Activated CD4-positive, alpha-beta T cell treated with anti-CD3 and anti-CD28 coated beads for 4 hours (primary cell): Measurements from ENCODE around the gene CDK5RAP2.
"Not testable (repeated sequence)": the region's sequence is repeated elsewhere in the genome, so short reads cannot be mapped to it uniquely, and the experiment has no call there.

Experiments
- DNase-seq, 2 donors: peaks; one replicate each; pipeline ENCODE4 v3.0.0-alpha.2; 2020

Gene CDK5RAP2

DNA sequence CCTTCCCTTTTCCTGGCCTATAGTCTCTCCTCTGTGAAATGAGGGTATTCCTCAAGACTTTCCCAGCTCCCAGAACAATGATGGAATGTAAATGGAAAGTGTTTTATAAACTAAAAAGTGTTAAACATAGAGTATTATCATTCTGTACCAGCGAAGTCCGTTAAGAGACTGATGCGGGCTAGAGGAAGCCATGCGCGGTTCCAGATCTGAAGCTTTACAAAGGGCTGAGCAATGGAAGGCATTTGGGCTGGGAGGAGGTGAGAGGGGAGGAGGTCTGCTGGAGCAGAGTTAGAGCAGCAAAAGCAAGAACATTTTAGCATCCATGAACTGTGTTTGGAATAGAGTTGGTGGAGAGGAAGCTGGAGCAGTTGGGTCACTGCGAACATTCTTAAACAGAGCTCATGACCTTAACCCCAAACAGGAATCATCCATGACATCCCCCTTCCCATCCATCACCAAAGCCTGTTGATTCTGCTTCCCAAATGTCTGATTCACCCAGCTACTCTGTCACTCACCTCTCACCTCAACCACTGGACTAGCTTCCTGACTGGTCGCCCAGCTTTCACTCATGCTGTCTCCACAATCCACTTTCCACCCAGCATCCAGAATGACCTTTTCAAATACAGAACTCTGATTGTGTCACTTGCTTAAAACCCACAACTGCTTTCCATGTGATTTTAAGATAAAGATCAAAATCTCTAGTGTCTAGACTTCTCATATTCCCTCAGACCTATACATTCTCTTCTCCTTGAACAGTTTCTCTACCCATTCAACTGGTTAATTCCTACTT, 37.1 kb downstream of the CDK5RAP2 start:
- DNase-seq = no peak

DNA sequence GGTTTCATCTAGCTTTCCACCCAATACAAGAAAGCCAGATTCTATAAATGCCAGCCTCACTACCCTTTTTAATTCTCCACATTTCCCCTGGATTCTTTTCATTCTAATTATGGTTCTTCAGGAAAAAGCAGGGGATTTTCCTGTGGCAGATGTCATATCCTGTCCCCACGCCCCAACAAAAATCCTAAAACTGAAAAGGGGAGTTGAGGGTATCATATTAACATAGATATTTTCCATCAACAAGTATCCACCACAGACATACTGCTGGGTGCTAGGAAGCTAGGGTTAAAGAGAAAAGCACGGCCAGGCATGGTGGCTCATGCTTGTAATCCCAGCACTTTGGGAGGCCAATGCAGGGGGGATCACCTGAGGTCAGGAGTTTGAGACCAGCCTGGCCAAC, 38.0 kb downstream of the CDK5RAP2 start:
- DNase-seq = no peak

DNA sequence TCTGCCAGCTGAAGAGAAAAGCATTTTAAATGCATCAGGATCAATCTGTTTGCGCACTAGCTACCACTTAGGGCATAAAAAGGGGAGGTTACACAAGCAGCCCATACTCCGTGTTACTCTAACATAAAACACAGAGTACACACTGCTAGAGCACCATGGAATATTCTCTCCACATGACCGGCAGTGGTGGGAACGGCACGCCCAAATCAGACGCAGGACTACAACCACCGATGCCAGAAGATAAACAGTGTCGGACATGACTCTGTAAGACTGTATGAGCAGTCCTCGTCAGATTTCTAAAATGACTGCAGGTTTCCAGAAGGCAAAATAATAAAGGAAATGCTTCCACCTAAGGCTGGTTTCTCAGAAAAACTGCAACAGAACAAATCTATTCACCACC, 40.0 kb downstream of the CDK5RAP2 start:
- no peak for DNase-seq

DNA sequence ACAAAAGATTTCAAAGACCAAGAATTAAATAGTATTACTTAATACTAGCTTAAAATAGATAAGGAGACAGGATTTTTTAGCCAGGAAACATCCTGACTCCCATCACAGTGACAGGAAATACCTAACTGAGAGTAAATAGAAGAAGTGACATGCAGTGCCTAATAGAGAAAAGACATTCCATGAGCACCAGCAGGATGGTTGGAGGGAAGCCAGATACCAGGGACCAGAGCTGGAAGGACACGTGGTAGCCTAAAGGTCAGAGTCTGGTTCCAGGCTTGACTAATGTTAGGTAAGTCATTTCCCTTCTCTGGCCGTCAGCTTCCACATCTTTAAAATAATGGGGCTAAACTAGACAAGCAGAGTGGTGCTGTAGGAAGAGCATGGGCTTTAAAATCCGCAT, 41.6 kb downstream of the CDK5RAP2 start:
- DNase-seq = no peak

DNA sequence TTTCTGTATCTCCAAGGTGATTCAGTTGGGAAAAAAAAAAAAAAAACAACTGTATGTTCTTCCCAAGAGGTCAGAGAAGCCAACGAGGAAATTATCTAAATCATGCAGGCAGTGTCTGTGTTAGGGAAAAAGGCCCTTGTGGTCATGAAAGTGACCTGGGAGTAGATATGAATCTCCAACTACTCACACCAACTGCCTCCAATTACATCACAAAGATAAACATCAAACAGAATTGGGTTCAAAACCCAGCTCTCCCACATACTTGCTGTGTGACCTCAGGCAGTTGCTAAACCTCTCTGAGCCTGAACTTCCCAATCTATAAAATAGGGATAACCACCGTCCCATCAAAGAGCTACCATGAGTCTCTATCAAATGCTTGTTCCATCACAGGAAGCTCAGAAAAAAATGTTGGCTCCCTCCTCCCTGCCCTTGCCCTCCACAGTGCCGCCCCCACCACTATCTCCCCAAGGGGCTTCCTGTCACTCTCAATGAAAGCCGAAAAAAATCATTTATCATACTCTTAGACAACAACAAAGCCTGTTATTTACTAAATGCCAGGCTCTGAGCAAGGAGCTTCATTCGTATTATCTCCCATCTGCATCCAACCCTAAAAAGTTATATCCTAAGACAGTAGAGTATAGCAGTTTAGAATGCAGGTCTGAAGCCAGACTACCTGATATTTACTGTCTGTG, 42.9 kb downstream of the CDK5RAP2 start:
- DNase-seq = no peak

DNA sequence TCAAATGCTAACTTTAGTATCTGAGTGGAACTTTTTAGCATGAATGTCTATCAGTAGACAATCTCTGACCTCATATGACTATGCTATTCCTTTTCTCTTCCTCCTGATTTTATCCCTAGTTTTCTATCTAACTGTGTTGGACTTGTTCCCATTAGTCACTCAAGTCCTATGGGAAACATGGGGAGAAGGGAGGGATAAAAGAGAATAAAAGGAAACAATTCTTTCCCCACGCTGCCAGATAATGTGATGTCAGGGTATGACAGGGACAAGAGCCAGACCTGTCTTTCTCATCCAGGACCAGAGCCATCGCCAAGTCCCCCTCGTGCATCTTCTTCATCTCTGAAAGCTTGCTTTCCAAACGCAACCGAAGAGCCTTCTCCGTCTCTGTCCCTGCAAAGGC, 43.9 kb downstream of the CDK5RAP2 start:
- no peak for DNase-seq

DNA sequence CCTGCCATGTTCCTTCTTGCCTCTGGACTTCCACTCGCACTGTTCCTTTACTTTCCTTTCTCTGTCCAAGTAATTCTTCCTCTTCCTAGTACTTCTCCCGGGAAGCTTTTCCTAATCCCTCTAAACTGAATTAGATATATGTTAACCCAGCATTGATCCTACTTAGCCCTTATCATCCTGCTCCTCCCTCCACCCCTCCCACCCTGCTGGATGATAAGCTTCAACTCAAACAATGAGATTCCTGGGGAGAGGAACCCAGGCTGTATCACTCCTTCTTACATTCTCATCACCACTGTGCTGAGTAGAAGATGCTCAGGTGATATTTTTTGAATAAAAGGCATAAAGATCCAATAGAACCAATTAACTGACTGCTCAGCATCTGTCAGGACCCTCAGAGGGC, 45.7 kb downstream of the CDK5RAP2 start:
- no peak for DNase-seq

DNA sequence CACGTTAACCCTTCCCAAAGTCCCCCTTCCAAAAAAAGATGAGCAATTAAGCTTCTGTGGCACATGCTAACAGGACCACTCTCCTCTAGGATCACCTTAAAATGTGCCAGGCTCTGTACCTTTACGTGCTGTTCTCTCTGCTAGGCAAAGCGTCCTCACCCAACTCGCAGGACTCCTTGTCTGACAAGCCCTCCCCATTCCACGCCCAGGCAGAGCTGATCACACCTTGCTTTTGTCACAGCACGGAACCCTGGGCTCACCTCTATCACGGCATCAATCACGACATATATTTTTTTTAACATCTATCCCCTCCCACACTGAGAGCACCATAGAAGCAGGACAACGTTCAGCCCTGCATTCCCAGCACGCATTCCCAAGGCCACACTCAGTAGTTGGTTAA, 47.1 kb downstream of the CDK5RAP2 start:
- no peak for DNase-seq

DNA sequence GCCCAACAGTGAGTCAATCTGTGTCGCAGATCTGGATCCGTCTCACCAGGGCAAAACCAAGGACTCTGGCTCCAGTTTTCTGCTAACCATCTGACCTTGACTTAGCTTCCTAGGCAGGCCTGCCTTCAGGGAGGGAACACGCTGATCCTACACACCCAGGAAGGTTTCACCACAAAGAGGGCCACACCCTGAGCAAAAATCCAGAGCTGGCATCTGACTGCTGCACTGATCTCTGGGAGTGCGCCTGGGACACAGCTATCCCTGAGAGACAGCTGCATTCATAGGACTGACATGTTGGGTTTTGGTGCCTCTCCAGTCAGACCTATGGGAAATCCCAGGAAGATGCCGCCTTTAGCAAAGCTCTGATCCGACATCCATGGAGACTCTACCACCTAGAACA, 47.5 kb downstream of the CDK5RAP2 start:
- no peak for DNase-seq

DNA sequence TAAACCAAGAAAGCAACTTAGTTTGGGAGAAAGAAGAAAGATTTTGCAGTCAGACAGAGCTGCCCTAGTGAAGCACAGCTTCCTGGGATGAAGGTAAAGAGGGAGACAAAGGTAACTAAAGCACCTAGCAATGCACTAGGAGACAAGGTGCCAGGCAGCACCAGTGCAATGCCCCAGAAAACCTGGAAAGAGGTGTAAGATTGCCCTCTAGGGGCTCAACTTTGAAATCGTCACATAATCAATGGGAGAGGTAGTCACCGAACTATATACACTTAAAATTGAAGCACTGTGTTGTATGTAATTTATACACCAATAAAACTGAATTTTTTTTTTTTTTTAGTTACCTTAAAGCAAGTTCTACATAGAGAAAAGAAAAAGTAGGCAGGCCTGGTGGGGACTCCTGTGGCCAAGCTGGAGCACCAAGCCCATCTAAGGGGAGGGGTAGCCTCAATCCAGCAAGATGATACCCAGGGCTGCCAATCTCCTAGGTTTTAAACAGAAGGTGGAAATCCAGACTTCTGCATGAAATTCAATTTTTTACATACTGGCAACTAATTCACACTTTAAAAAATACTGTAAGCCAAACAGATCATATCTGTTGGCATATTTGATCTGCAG, 48.2 kb downstream of the CDK5RAP2 start:
- no peak for DNase-seq

DNA sequence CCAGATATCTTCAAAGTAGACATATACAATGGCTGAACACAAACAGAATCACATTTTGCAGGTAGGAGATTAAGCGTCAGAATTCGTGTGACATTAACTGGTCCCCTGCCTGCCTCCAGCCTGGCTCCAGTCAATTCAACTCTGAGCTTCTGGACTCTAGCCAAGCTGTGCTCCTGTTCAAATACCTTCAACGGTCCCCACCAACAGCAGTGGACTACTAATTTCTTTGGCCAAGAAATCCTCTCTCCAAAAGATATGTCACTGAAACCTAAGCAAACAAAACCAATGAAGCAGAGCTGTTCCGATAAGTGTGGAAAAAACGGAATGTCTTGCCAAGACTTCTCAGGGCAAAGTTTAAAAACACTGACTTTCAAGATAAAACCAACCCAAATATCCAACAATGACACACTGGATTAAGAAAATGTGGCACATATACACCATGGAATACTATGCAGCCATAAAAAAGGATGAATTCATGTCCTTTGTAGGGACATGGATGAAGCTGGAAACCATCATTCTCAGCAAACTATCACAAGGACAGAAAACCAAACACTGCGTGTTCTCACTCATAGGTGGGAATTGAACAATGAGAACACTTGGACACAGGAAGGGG, 49.6 kb downstream of the CDK5RAP2 start:
- not testable (repeated sequence) for DNase-seq

DNA sequence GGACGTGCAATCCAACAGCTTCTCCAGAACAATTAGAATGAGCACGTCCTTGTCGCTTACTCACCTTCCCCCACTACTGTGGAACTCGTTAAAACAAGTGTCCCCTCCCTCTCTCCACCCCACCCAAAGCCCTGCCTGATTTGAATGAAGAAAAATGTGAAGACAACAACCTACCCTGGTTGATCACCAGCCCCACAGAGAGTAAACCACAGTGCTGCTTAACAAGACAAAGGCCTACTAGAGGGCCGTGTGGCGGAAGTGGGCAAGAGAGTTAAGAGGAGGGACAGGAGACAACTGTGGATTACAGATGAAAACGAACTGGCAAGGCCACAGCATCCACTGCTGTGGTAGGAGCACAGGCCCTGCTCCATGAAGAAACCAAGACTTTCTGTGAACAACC, 51.1 kb downstream of the CDK5RAP2 start:
- DNase-seq = no peak

DNA sequence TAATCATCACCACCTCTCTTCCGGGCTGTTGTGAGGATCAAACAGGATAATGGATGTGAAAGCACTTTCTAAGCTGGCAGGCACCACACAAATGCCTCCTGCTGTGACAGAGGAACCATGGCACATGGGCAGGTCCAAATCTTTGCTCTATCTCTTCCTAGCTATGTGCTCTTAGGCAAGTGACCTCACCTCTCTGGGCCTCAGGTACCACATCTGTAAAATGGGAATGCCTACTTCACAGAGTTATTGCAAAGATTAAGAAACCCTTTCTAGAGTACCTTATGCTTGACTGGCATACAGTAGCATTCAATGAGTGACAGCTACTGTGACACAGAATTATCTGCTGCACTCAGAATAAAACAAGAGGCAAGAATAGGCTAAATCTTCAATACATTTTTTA, 51.6 kb downstream of the CDK5RAP2 start:
- no peak for DNase-seq

DNA sequence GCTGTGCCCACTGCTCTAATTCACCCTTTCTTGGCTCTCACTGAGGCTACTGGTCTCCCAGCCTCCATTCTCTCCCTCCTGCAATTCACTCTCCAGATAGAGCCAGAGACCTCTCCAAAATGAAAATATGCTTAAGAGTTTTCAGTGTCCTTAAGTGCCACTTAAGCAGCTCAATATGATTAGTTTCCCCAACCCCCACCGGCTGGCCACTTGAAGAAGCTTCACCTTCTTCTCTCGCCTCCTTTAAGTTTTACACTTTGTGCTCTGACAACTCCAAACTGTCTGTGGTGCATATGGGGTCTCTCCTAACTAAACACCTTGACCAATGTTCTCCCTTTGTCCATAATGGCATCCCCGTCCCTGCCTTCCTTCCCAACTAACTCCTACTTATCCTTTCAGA, 53.4 kb downstream of the CDK5RAP2 start:
- DNase-seq = no peak

DNA sequence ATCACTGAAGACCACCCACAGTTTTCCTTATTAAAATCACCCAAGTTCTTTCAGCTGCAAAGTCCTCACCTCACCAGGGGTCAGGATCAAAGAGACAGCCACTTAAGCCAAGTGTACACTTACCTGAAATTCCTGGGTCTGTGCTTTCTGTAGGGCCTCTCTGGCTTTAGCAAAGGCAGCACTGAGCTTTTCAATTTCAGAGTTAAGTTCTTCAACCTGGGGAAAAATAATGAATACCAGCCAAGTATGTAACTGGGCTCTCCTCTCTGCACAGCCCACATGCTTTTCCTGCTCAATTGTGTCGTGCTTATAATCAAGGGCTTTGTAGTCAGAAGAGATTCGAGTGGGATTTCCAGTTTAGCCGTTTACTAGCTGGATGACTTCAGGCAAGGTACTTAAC, 55.1 kb downstream of the CDK5RAP2 start:
- no peak for DNase-seq

DNA sequence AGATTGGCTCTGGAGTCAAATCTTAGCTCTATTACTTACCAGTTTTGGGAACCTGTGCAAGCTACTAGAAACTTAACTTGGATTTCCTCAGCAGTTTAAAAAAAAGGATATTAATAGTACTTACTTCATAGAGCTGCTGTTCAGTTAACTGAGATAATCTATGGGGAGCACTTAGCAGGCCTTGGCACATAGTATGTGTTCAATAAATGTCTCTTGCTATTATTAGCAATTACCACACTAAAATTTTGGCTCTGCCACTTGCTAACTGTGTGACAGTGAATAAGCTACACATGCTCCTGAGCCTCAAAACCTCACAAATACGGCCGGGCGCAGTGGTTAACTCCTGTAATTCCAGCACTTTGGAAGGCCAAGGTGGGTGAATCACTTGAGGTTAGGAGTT, 55.9 kb downstream of the CDK5RAP2 start:
- DNase-seq = no peak

DNA sequence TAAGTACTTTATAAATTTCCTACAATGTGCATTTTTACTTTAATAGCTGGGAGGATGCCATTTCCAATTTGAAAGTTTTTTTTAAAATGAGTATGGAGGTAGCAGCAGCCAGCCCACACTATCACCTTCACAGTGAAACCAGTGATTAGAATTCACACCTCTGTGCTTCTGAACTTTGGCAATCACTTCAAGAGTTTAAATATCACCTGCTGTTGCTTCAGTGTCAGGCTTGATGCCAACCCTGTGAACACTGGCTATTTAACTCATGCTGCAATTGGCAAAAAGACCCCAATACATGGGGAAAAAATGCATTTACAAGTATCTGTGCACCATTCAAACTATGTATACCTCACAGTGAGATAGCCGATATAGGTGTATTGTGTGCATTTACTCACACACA, 57.4 kb downstream of the CDK5RAP2 start:
- no peak for DNase-seq

DNA sequence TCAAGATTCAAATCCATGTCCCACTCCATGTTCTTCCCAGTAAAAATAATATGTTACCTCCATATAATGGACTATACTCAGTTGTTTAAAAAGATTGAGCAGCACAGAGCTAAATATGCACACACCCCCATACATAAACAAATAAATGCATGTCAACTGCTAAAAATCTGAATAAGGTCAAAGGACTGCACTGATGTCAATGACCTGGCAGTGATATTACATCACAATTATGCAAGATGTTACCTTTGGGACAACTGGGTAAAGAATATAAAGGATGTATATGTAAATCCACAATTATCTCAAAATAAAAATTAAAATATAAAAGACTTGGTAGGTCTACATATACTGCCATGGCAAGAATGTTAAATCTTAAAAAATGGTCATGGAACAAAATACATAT, 57.9 kb downstream of the CDK5RAP2 start:
- DNase-seq = no peak

DNA sequence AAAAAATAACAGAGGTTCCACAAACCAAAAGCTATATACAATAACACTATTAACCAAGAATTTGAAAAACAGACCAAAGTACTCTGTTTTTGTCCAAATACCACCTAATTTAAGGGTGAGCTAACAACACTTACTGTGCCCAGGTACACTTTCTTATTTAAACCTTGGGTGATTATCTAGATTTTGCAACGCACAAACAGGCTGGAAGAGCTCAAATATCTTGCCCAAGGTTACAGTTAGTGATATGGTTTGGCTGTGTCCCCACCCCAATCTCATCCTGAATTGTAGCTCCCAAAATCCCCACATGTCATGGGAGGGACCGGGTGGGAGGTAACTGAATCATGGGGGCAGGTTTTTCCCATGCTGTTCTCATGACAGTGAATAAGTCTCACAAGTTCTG, 58.9 kb downstream of the CDK5RAP2 start:
- no peak for DNase-seq

DNA sequence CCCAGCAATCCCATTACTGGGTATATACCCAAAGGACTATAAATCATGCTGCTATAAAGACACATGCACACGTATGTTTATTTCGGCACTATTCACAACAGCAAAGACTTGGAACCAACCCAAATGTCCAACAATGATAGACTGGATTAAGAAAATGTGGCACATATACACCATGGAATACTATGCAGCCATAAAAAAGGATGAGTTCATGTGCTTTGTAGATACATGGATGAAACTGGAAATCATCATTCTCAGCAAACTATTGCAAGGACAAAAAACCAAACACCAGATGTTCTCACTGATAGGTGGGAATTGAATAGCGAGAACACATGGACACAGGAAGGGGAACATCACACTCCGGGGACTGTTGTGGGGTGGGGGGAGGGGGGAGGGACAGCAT, 64.0 kb downstream of the CDK5RAP2 start:
- DNase-seq = not testable (repeated sequence)

DNA sequence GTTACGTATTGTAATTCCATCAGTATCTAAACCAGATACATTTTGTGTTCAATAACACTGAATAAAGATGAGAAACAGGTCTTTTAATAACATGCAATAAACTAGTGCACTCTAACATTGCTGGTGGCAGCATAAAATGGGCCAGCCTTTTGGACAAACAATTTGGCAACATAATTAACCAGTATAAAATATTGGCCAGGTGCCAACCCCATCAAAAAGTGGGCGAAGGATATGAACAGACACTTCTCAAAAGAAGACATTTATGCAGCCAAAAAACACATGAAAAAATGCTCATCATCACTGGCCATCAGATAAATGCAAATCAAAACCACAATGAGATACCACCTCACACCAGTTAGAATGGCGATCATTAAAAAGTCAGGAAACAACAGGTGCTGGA, 64.5 kb downstream of the CDK5RAP2 start:
- not testable (repeated sequence) for DNase-seq

DNA sequence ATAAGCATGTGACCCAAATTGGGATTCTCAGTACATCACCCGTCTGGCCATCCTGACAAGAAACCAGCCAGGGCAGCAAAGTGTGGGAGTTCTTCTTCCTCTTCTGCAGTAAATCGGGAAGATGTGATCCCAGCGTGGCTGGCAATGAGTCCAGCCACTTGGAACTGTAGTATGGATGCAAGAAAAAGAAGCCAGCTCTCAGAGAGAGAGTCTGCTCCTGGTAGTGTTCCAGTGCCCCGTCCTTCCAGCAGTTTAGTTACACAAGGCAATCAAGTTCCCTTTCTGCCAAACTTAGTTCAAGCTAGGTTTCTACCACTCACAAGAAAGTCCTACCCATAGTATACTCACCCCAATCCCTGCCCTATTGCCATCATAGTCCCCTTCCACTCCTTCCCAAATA, 65.6 kb downstream of the CDK5RAP2 start:
- DNase-seq = no peak

DNA sequence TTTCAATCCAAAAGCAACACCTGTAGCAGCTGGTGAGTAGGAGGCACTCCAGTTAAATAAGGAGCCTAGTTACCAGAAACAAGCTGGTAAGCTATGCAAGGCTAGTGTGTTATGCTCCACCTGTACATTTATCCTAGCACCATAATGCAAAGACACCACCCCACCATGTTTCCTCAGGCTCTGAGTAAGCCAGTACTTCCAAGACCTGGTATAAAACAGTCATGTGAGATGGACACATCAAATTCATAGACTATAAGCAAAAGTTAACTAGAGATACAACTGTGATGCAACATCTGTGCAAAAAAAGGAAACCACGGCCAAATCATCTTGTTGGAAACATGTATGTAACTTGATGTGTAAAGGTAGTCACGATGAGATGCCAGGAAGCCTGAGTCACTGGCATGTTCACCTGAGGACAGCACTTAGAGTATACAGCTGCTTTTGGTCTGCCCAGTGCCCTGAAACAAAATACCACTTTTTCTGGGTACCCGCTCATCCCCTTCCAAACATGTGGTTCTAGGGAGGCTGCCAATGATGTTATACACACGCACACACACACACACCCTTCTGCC, 66.1 kb downstream of the CDK5RAP2 start:
- no peak for DNase-seq

DNA sequence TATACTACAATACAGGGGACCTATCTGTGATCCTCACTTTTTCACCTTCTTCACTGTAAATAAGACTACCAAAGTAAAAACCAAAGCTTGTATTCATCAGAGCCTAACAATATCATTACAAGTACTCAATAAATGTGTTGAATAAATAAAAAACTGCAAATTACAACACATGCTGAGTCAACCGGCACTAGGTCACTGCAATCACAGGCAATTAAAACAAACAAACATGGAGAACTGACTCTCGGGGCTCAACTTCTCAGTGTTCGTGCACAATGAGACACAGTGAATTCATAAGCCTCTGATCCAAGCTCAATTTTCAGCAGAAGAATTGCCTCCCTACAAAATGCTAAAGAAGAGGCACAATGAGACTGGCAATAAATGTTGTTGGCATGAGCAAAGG, 69.2 kb downstream of the CDK5RAP2 start:
- no peak for DNase-seq
